ENCODE data around the gene LAMA3. TPM values are rescaled to one million over a fixed set of nuclear protein-coding genes. Genes with fewer than 3 reads are reported as not detected.

The LAMA3 gene
- total and polyA plus RNA-seq, 10 of the 15 experiments (the other 5 are each of a cell fraction or from before 2014, with no cell fraction given): 0.37 to 6.5 (median 5.4) TPM

GRCh38 chr18:23719634-23720201, 30.5 kb downstream of the LAMA3 start:
- CTCF ChIA-PET: interaction anchor here (0.7 kb wide), 1 partner anchor 10 kb away, joined by 3 read pairs; no protein-coding TSS in a partner anchor
- WGBS (ENCODE audit: insufficient coverage, insufficient replicate concordance, low lambda C conversion rate, missing lambda C conversion rate): 76% methylated on average over 1 of the region's 1 CpG
- H4K20me1 ChIP-seq (ENCODE audit: control insufficient read depth, insufficient read depth): no peaks in the 10 kb centered on the region
- no peaks in the 10 kb centered on the region for H3K36me3 ChIP-seq (ENCODE audit: control insufficient read depth in 2 of 2, insufficient read depth in 2 of 2, low read length in 1 of 2)
- no peak overlapping the region for H3K4me3 ChIP-seq
- no peak overlapping the region for H3K4me2 ChIP-seq (ENCODE audit: control insufficient read depth, insufficient read depth)
- FAIRE-seq (no peak), ATAC-seq (no peak), DNase-seq (ENCODE audit: low read depth, low spot score) (no peak)
- BruUV-seq (replicated peaks): no TSS peak
- H3K79me2 ChIP-seq (ENCODE audit: control insufficient read depth, insufficient read depth, low read length): no peaks in the 10 kb centered on the region
- no peak overlapping the region for H3K27ac ChIP-seq (ENCODE audit: control insufficient read depth, insufficient read depth)
- RAD21 ChIA-PET (ENCODE audit: unreplicated experiment): interaction anchor here (0.6 kb wide), 1 partner anchor 98 kb away, joined by 3 read pairs; no protein-coding TSS in a partner anchor
- intact Hi-C loops (cut with micrococcal nuclease; ENCODE audit: unreplicated experiment): loop anchor here (10.0 kb wide), 1 partner anchor 195 kb away; no protein-coding TSS in a partner anchor
- POLR2A ChIA-PET: no interaction called here
- H2AFZ ChIP-seq (ENCODE audit: control insufficient read depth, low read depth, low read length): no peak overlapping the region
- in situ Hi-C loops (cut with MboI): no loop called here
- H3K9ac ChIP-seq (ENCODE audit: control insufficient read depth, insufficient read depth, low read length): no peak overlapping the region
- SMC1A ChIA-PET (ENCODE audit: uncharacterized antibody, unreplicated experiment): interaction anchor here (1.5 to 1.9 kb wide), 2 partner anchors 11 to 16 kb away, joined by 4 to 5 read pairs; no protein-coding TSS in a partner anchor
- H3K9me3 ChIP-seq (replicated peaks; ENCODE audit: control insufficient read depth, insufficient read depth, low read length): no peaks in the 10 kb centered on the region
- H3K27me3 ChIP-seq (replicated peaks in 1 of 2; ENCODE audit: control insufficient read depth in 2 of 2, insufficient read depth in 2 of 2, low read length in 1 of 2): no peaks in the 10 kb centered on the region; a peak in 1 of 4 replicates
- no peaks in the 10 kb centered on the region for H3K4me1 ChIP-seq (ENCODE audit: control insufficient read depth, insufficient read depth, low read length)
- no peak for TF ChIP-seq ZNF384 (IDR thresholded peaks at IDR 0.05; ENCODE audit: borderline replicate concordance, low read depth, low read length)
- no peak for TF ChIP-seq ZBED1 (IDR thresholded peaks at IDR 0.05; ENCODE audit: borderline replicate concordance)
- no peak for TF ChIP-seq PAX8 (IDR thresholded peaks at IDR 0.05)
- TF ChIP-seq CBX3 (IDR thresholded peaks at IDR 0.05; ENCODE audit: borderline replicate concordance, low read depth): no peak
- no peak for TF ChIP-seq NKRF (conservative IDR thresholded peaks at IDR 0.05)
- no peak for TF ChIP-seq EGR1 (IDR thresholded peaks at IDR 0.05; ENCODE audit: borderline replicate concordance in 1 of 2, low read depth in 2 of 2, low read length in 2 of 2)
- no peak for TF ChIP-seq SMARCA5 (IDR thresholded peaks at IDR 0.05)
- TF ChIP-seq TAF1 (IDR thresholded peaks at IDR 0.05; ENCODE audit: borderline replicate concordance, low read depth, low read length): no peak
- TF ChIP-seq CTCF (IDR thresholded peaks at IDR 0.05 in 2 of 3, conservative IDR thresholded peaks at IDR 0.05 in 1 of 3; ENCODE audit: control insufficient read depth in 2 of 3, extremely low read depth in 1 of 3, insufficient read depth in 1 of 3, low read depth in 3 of 3, low read length in 3 of 3): no peak
- TF ChIP-seq BRCA1 (IDR thresholded peaks at IDR 0.05; ENCODE audit: low read depth, low read length): no peak
- TF ChIP-seq HSF1 (IDR thresholded peaks at IDR 0.05; ENCODE audit: low read depth, low read length): no peak
- TF ChIP-seq PRDM15 (CRISPR knock-in tag; IDR thresholded peaks at IDR 0.05): no peak
- no peak for TF ChIP-seq KDM1A (IDR thresholded peaks at IDR 0.05; ENCODE audit: borderline replicate concordance)
- no peak for TF ChIP-seq NR2C1 (IDR thresholded peaks at IDR 0.05)
- no peak for TF ChIP-seq LARP7 (IDR thresholded peaks at IDR 0.05)

All from GM12878 (cell line).